Activated CD4-positive, alpha-beta T cell treated with anti-CD3 and anti-CD28 coated beads for 48 hours (primary cell): Measurements from ENCODE around the gene SCAP.
A peak's percentile ranks its signal among the peaks of the same experiment; 100 is the strongest.
"Not testable (repeated sequence)": the region's sequence is repeated elsewhere in the genome, so short reads cannot be mapped to it uniquely, and the experiment has no call there.

ENCODE experiments used
- DNase-seq: peaks from one replicate; pipeline ENCODE4 v3.0.0-alpha.2; 2020

The SCAP gene

GRCh38 chr3:47394140-47394870, 81.4 kb downstream of the SCAP start:
- DNase-seq = no peak

GRCh38 chr3:47392933-47393332, 82.8 kb downstream of the SCAP start:
- no peak for DNase-seq

- no peak for DNase-seq
Measured at GRCh38 chr3:47385796-47386195, 89.9 kb downstream of the SCAP start.

GRCh38 chr3:47385007-47385406, 90.7 kb downstream of the SCAP start:
- no peak for DNase-seq

- no peak for DNase-seq
Measured at GRCh38 chr3:47384425-47384824, 91.3 kb downstream of the SCAP start.

GRCh38 chr3:47381317-47382157, 94.2 kb downstream of the SCAP start:
- peak; percentile 86 for DNase-seq

GRCh38 chr3:47380601-47381316, 95.0 kb downstream of the SCAP start, which contains the start of gene PTPN23:
TSS of gene PTPN23 (plus strand) at chr3:47381021. CDS start at chr3:47381097, 76 bp downstream.
- peak; percentile 99 for DNase-seq

- DNase-seq = no peak
Measured at GRCh38 chr3:47380026-47380600, 95.6 kb downstream of the SCAP start.

GRCh38 chr3:47379411-47379899, 96.3 kb downstream of the SCAP start:
- no peak for DNase-seq

- no peak for DNase-seq
Measured at GRCh38 chr3:47378869-47379268, 96.9 kb downstream of the SCAP start.

- DNase-seq = no peak
Measured at GRCh38 chr3:47377186-47377585, 98.6 kb downstream of the SCAP start.

GRCh38 chr3:47376393-47376792, 99.3 kb downstream of the SCAP start:
- no peak for DNase-seq

GRCh38 chr3:47374587-47374986, 101.2 kb downstream of the SCAP start:
- no peak for DNase-seq

- peak; percentile 47 for DNase-seq
Measured at GRCh38 chr3:47370887-47371697, 104.6 kb downstream of the SCAP start.

GRCh38 chr3:47370020-47370419, 105.7 kb downstream of the SCAP start:
- DNase-seq = not testable (repeated sequence)

GRCh38 chr3:47367631-47368030, 108.1 kb downstream of the SCAP start:
- DNase-seq = no peak

- no peak for DNase-seq
Measured at GRCh38 chr3:47366833-47367232, 108.9 kb downstream of the SCAP start.

GRCh38 chr3:47365213-47366153, 110.3 kb downstream of the SCAP start:
- no peak for DNase-seq
